GM21737 (cell line): ENCODE measurements around the gene EDDM3A.

Experiments used
- ATAC-seq: cut with Tn5 transposase; IDR thresholded peaks from one replicate; pipeline ENCODE4 v1.9.1; 2021; ENCODE audit warnings: mild to moderate bottlenecking, moderate library complexity; ENCODE audit not compliant: unreplicated experiment

Gene EDDM3A

DNA sequence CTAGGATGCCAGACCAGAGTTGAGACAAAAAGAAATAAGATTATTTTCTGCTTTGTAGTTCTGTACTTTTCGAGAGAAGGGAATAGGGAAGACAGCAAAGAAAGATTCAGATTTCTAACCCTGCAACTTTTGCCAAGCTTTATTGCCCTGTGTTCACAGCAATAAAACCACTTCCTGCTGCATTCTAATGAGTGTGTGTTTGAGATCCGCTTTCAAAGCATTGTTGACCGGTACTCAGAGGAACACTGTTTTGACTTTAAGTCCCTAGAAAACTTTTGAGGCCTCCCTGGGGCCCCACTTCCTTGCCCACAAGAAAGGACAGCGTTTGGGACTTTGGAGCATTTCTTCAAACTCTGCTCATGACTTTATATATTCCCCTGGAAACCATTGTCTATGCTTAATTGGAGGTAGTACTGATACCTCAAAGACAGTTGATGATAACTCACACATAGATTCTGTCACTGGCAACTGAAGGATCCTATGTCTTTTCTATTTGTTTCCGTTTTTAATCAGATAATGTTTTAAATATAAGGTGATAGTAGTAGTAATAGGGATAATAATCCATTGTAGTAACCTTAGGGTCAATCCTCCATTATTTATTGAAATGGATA, 36.7 kb downstream of the EDDM3A start:
- ATAC-seq = peak; percentile 46

GRCh38 chr14:20787025-20787424, 41.3 kb downstream of the EDDM3A start:
- ATAC-seq = no peak

- no peak for ATAC-seq
These were observed 43.6 kb downstream of the EDDM3A start for GRCh38 chr14:20789230-20789813.

- ATAC-seq = no peak
These were observed 44.9 kb downstream of the EDDM3A start for GRCh38 chr14:20790464-20791116.

GRCh38 chr14:20791187-20791586, 45.5 kb downstream of the EDDM3A start:
- ATAC-seq = no peak

- no peak for ATAC-seq
These were observed 45.9 kb downstream of the EDDM3A start for GRCh38 chr14:20791597-20791996.

GRCh38 chr14:20792556-20792955, 46.9 kb downstream of the EDDM3A start:
- ATAC-seq = no peak

GRCh38 chr14:20794644-20795369, 49.1 kb downstream of the EDDM3A start:
- no peak for ATAC-seq

DNA sequence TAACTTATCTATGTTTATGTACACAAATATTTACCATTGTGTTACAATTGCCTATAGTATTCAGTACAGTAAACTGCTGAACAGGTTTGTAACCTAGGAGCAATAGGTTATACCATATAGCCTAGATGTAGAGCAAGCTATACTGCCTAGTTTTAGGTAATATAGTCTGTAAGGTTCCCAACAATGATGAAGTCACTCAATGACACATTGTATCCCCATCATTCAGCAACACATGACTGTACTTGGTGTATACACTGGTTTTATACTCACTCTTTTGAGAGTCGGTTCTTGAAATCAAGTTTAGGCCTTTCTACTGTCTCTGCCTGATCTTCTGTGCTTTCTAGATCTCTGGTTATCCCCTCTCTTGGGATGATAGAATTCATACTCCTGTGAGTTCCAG, 51.5 kb downstream of the EDDM3A start:
- ATAC-seq = no peak
